Stimulated activated CD4-positive, alpha-beta T cell treated with anti-CD3 and anti-CD28 coated beads, Interleukin-4, amount 100 ng/mL, for 4 hours (primary cell): ENCODE measurements around the gene LCN1.
"Not testable (repeated sequence)": the region's sequence is repeated elsewhere in the genome, so short reads cannot be mapped to it uniquely, and the experiment has no call there.

Experiments used
- DNase-seq, 2 experiments: peaks; one replicate each; pipeline ENCODE4 v3.0.0-alpha.2; 2020

Gene LCN1

GRCh38 chr9:135524130-135524861 lies 3.1 kb downstream of the LCN1 start:
- DNase-seq: no peak

- no peak for DNase-seq
Measured at GRCh38 chr9:135525241-135526088, 4.2 kb downstream of the LCN1 start.

GRCh38 chr9:135526089-135526729 lies 5.0 kb downstream of the LCN1 start:
- DNase-seq: no peak

- DNase-seq: no peak
Measured at GRCh38 chr9:135526730-135527571, 5.7 kb downstream of the LCN1 start.

GRCh38 chr9:135528842-135529435 lies 7.7 kb downstream of the LCN1 start:
- not testable (repeated sequence) for DNase-seq

GRCh38 chr9:135530146-135530545 lies 8.9 kb downstream of the LCN1 start:
- DNase-seq: no peak

- DNase-seq: no peak
Measured at GRCh38 chr9:135531096-135531495, 9.9 kb downstream of the LCN1 start.

GRCh38 chr9:135533113-135533512 lies 11.9 kb downstream of the LCN1 start:
- DNase-seq: no peak

- no peak for DNase-seq
Measured at GRCh38 chr9:135533674-135534073, 12.4 kb downstream of the LCN1 start.

GRCh38 chr9:135534192-135534711 lies 13.0 kb downstream of the LCN1 start:
- not testable (repeated sequence) for DNase-seq

GRCh38 chr9:135534826-135535225 lies 13.6 kb downstream of the LCN1 start:
- DNase-seq: not testable (repeated sequence)

- not testable (repeated sequence) for DNase-seq
Measured at GRCh38 chr9:135535631-135536030, 14.4 kb downstream of the LCN1 start.

GRCh38 chr9:135536216-135536615 lies 15.0 kb downstream of the LCN1 start:
- DNase-seq: no peak

- DNase-seq: not testable (repeated sequence)
Measured at GRCh38 chr9:135543262-135543894, 22.1 kb downstream of the LCN1 start.

GRCh38 chr9:135544981-135545635 lies 23.9 kb downstream of the LCN1 start:
- DNase-seq: no peak

GRCh38 chr9:135545646-135546176 lies 24.5 kb downstream of the LCN1 start, which contains the start of gene OBP2A:
OBP2A (plus strand) TSS chr9:135546126; CDS start chr9:135546181, 55 bp downstream.
- not testable (repeated sequence) for DNase-seq

- DNase-seq: not testable (repeated sequence)
Measured at GRCh38 chr9:135546792-135547617, 25.8 kb downstream of the LCN1 start.

GRCh38 chr9:135547756-135548736 lies 26.8 kb downstream of the LCN1 start:
- DNase-seq: no peak
